Anterior cingulate cortex (tissue), 58 donors: ENCODE results near the gene PRKAG3.

Source experiments
- DNase-seq, 58 donors: peaks; one replicate each; lab custom pipeline; 2025; lab: John Stamatoyannopoulos, UW

Gene PRKAG3

DNA sequence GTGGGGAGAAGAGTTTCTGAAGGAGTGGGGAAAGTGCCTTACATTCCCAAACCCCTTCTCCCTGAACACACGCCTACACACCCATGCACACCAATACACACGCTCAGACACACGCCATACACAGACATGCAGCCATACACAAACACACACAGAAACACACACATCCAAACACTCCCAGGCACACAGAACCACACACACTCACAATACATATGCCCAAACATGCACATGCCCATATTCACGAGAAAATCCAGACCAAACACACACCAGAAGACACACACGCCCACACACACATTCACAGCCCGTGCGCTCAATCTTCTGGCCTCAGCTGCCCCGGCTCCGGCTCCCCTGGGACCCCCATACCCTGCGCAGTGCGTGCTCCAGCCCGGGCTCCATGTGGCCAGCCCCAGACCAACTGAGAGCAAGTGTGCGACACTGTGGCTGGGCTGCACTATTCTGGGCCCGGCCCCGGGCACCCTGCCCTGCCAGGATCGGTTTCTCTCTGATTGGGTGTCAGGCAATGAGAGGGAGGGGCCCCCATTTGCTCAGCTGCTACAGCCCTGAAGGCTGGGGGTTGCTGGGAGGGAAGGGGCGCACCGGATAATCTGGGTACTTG lies at the start of gene PRKAG3:
TSS of gene PRKAG3 (minus strand) at position 426 of the 613 bp plus-strand sequence.
- DNase-seq: no peak

DNA sequence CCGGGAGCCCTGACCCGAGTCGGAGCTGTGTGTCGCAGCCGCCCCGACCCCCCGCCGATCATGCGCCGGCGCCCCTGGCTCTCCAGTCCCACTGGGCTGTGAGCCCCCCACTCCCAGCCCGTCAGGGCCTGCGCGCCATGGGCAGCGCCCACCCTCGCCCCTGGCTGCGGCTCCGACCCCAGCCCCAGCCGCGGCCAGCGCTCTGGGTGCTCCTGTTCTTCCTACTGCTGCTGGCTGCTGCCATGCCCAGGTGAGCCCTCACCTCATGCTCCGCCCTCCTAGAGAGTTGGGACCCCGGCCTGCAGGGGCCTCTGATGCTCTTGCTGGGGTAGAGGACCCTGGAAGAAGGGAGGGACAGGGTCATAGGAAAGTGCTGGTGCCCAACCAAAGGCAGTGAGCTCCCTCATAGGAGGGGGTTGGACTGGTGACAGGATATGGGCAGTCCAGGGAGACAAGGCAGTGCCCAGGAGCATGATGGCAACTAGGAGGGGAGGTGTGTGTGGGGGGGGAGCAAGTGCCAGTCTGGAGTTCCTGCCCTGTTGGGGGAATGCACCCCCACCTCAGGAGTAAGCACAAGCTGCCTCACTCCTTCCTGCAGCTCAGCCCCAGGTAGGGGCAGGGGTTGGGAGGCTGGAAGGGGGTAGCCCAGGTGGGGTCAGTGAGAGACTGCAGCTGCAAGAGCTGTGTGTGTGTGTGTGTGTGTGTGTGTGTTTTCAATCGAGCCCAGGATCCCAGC lies 49.4 kb upstream of the PRKAG3 start:
- no peak for DNase-seq

DNA sequence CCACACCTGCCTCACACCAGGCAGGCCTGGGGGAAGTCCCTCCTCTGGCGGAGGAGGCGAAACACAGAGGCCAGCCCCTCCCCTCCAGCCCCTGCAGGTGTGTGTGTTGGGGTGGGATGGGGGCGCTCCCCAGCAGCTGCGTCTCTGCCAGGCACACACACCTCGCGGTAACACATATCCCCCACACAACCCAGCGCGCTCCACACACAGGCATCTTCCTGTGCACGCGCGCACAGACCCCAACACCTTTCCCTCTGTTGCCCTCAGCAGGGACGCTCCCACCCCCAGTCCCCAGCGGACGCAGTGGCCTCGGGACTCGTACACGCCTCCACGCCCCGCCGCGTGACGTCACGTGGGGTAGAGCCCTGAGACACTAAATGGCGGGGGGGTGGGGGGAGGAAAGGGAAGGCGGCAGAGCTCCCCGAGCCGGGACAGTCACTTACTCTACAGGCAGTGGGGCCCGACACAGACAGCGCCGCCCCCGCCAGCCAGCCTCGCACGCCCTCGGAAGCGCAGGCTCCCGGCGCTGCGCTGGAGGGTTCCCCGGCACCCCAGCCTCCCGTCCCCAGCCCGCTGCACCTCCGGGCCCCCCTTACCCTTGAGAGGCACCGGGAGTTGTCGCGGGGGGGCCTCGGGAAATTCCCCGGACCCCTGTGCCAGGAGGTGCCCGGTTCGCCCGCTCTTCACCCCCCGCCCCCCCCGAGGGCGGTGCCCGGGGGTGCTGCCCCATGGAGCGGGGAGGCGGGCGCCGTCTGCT lies 48.7 kb upstream of the PRKAG3 start, which contains the start of gene WNT10A:
TSS of gene WNT10A (plus strand) at position 751 of the 757 bp plus-strand sequence. CDS start 144 bp downstream, outside the sequence.
- peak in 3 of 58 donors; percentile 13 to 76 (median 34) for DNase-seq

DNA sequence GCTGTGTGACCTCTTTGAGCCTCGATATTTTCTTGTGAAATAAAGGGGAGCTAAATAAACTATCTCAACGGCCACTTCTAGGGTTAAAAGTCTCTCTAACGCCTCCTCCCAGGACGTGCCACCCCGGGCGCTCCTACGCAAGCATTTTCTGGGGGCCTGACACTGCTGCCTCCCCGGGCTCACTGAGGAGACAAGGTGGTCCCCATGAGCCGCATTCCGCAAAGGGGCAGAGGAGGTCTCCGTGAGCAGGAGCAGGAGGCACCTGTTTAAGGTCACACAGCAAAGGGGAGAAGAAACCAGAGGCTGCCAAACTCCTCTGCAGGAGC lies 48.1 kb upstream of the PRKAG3 start:
- DNase-seq: no peak

DNA sequence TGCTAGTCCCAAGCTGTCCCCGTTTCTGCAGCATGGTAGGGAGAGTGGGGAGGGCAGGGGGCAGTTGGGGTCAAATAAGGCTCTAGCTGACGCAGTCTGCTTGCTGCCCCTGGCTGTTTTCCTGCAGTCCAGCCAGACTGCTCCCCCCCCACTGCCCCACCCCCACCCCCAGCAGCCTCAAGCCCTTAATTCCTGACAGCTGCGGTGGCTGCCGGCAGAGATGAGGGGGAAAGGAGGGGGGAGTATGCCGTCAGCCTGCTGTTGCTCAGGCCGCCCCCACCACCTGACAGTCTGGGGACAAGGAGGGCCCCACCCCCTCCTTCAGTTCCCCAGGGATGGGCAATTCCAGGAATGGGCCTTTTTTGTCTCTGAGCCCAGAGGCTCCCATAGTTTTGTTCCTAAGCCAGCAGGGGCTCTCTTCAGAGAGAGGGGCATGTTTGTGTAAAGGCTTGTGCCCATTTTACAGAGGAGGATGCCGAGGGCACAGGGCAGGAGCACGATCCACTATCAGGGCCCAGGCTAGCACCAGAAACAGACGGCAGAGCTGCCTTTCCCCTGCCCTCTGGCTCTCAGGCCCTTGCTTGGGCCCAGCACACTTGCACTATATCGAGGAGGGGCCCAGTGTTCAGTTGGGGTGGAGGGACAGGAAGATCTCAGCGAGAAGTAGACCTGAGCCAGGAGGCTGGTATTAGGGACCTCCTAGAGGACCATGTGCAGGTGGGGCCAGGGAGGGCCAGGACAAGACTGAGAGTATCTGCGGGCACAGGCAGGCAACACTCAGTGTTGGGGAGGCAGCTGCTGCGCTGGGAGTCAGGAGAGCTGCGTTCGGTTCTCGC lies 47.5 kb upstream of the PRKAG3 start:
- DNase-seq: no peak

DNA sequence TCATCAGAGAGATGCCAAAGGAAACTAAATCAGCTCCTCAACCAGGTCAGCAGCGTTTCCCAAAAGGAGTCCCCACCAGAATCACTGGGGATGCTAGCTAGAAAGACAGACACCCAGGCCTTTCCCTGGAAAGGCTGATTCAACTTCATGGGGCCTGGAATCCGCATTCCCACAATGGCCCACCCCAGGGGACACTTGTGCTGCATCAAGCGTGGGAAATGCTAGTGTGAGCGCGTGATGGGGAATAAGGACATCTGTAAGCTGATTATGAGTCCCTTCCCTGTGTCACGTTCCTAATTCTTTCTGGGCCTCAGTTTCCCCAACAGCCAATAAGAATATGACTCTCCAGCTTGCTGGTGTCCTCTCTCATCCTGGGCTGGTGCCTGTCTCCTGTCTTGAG lies 46.9 kb upstream of the PRKAG3 start:
- DNase-seq: no peak

DNA sequence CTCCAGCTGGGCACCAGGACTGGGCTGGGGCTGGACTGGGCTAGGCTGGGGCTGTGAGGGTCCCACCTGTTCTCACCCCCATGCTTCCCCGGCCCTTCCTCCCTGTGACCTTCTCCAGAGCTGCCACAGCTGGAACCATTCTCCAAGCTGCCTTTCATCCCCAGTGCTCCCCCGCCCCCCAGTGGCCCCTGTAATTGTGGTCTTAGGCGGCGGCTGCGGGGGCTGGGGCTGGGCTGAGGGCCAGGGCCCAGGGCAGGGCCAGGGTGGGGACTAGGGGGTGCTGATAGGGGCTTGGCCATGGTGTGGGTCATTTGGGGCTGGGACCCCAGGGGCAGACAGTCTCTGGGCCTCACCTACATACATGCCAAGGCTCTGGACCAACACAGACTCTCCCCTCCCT lies 46.3 kb upstream of the PRKAG3 start:
- DNase-seq: no peak

DNA sequence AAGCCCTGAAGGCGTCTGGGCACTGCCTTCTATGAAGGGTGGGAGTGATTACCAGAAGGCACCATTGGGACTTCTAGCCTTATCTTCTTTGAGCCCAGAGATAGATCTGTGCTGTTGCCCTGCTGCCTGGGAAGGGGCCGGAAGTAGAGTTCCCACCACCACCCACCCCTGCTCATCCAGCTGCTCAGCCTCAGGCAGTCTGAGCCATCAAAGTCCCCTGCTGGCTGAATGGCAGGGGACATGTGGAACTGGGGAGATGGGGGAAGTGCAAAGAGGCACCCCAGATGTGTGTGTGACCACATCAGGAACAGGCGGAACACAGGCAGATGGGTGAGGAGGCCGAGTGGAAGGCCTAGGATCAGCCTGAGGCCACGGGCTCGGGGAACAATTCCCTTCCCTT lies 45.7 kb upstream of the PRKAG3 start:
- no peak for DNase-seq

DNA sequence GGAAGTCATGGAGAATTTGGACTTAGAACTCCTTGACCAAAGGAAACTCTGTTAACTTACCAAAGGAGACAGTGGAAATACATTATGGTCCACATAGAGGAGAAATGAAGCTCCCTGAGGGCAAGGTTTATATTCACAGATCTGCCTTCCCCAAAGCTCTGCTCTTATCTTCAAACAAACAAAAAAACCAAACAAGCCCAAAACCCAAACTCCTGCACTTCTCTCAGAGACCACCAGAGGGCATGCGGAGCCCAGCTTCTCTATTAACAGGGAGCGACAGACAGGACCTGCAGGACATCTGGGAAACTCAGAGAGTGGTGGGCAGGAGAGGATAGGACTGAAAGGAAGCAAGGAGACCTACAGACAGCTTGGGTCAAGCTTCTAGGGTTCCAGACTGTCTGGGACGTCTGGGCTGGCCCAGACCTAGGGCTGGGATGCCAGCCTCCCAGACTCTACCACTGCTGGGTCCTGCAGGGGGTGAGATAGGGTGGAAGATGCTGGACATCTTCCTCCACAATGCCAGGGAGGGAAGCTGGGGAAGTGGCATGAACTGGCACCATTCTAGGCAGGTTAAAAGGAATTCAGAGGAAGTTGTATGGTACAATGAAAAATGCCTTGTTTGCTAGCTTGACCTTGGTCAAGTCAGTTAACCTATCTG lies 45.1 kb upstream of the PRKAG3 start:
- peak in 53 of 58 donors; percentile 7 to 79 (median 43) for DNase-seq

DNA sequence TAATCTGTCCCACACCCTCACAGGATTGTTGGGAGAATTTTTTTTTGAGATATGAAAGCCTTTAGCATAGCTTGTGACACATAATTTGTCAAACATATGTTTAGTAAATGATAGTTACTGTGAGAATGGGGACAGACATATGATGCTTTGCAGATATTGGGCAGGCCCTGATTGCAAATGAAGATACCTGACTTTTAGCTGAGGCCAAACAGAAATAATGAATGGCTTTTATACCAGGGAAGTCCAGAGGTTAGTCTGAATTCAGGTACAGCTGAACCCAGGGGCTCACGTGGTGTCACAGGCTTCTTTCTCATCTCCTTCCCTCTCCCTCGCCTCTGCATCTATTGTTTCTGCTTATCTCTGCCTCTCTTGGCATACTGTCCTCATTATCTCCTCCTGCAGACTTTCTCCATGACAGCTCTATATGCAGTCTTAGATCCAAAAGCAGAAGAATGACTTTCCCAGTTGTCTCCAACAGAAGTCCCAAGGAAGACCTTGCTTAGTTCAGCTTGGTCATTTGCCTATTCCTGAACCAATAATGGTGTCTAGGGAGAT lies 44.2 kb upstream of the PRKAG3 start:
- DNase-seq: no peak

DNA sequence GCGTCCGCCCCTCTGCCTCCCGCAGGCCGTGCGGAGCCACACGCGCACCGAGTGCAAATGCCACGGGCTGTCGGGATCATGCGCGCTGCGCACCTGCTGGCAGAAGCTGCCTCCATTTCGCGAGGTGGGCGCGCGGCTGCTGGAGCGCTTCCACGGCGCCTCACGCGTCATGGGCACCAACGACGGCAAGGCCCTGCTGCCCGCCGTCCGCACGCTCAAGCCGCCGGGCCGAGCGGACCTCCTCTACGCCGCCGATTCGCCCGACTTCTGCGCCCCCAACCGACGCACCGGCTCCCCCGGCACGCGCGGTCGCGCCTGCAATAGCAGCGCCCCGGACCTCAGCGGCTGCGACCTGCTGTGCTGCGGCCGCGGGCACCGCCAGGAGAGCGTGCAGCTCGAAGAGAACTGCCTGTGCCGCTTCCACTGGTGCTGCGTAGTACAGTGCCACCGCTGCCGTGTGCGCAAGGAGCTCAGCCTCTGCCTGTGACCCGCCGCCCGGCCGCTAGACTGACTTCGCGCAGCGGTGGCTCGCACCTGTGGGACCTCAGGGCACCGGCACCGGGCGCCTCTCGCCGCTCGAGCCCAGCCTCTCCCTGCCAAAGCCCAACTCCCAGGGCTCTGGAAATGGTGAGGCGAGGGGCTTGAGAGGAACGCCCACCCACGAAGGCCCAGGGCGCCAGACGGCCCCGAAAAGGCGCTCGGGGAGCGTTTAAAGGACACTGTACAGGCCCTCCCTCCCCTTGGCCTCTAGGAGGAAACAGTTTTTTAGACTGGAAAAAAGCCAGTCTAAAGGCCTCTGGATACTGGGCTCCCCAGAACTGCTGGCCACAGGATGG lies 42.0 kb upstream of the PRKAG3 start:
- no peak for DNase-seq

DNA sequence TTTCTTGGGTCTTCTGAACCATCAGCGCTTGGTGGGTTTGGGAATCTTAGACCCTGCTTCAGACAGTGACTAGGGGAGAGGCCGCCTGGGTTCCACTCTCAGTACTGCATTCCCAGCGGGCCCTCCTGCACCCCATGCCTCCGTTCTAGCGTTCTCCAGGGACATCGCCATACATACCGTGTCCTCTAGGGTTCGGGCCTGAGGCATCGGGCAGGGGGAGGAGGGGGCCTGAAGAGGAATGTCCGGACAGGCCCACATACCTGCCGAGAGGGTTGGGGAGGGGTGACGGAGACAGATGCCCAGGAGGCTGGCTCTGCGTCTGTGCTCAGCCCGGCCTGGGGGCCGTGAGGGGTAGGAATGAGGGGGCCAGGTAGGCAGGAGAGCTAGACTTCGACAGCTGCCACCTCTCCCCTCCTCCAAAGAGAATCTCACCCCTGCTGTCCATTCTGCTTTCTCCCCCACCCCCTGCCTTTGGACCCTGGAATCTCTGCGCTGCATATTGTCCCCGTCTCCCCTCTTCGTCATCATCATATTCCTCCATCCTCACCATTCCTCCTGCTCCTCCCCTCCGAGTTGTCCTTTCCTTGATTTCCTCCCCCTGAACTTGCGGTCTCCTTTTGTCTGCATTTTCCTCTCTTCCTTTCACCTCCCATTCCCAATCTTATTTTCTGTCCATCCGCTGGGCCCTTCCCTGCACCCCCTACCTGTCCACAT lies 41.2 kb upstream of the PRKAG3 start:
- DNase-seq: no peak

DNA sequence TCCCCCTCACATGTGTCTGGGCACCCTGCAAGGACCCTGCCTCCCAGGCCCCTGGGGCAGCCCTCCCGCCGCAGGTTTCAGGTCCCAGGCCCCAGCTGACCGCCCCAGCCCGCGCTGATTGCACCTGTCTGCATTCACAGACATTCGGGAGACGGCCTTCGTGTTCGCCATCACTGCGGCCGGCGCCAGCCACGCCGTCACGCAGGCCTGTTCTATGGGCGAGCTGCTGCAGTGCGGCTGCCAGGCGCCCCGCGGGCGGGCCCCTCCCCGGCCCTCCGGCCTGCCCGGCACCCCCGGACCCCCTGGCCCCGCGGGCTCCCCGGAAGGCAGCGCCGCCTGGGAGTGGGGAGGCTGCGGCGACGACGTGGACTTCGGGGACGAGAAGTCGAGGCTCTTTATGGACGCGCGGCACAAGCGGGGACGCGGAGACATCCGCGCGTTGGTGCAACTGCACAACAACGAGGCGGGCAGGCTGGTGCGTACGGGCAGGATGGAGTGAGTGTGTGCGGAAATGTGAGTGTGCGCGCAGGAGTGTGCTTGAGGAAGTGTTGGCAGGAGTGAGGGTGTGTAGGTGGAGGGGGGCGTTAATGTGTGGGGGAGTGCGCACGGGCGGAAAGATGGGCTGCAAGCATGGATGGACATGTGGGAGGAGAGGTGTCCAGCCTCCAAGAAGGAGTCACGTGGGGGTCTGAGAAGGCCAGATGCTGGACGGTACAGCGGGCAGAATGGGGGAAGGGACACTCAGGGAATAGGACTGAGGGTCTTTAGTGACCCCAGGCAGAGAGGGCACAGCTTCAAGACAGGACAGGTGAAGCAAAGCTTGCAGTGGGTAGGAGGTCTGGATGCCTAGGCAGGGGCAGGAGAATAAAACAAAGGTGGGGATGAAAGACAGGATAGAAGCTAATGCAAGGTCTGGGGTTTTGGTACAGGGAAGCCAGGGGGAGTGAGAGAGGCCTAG lies 40.0 kb upstream of the PRKAG3 start:
- DNase-seq: no peak

DNA sequence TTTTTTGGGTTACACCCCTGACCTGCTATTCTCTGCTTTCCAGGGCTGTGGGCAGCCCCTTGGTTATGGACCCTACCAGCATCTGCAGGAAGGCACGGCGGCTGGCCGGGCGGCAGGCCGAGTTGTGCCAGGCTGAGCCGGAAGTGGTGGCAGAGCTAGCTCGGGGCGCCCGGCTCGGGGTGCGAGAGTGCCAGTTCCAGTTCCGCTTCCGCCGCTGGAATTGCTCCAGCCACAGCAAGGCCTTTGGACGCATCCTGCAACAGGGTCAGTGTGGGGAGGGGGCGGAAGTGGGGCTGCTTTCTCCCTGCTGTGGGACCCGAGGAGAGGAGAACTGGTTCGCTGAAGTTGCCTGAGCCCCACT lies 39.4 kb upstream of the PRKAG3 start:
- DNase-seq: peak in 12 of 58 donors; percentile 4 to 34 (median 13)

DNA sequence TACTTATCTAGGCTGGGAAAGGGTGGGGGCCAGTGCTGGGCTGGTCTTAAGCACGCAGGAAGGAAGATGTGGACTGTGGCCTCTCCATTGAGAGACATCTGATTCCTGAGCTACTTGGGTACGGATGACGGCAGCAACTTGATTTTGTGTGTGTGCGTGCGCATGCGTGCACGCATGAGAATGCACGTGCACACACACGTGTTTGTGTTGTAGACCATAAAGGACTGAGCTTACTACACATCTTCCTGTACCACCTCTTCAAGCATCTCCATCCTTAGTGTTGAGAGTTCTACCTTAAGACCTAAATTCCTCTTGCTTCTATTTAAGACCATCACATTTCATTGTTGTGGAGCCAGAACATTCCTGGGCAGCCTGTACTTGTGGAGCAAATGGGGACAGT lies 37.5 kb upstream of the PRKAG3 start:
- DNase-seq: no peak

DNA sequence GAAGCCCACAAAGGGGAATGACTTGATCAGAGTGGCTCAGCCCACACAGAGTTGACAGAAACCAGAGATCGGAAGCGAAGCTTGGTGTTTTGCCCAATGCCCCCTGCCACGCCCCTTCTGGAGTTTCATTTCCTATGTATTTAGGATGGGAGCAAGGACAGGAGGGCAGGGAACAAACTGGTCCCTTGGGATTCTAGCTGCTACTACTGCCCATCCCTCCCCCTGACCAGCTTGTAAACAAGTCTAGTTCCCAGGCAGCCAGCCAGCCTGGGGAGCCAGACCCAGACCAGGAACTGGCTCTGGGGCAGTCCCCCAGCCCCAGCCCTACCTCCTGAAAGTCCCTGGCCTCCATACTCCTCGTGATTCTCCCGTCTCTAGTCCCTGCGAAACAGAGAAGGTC lies 36.3 kb upstream of the PRKAG3 start:
- DNase-seq: no peak

DNA sequence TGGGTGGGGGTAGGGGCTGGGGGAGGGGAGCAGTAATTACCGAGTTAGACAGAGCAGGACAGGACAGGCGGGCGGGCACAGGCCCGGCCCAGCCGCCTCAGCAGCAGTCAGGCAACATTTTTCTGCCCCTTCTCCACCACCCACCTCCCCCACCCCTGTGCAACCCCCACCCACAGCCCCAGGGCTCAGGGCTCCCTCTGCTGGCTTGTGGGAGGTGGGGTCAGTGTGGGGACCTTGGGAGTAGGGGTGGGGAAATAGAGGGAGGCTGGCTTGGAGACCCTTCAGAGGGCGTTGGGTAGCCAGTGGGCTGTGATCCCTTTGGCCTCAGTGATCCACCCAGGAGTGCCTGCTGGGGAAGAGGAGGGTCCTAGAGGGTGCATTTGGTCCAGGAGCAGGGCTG lies 34.4 kb upstream of the PRKAG3 start:
- DNase-seq: no peak
